ENCODE data around the gene GSX2. TPM values are rescaled to one million over a fixed set of nuclear protein-coding genes. Genes with fewer than 3 reads are reported as not detected.

The GSX2 gene
- total and polyA plus RNA-seq, 2 of the 13 experiments (the other 11 are each of a cell fraction or from before 2014, with no cell fraction given): not detected

DNA sequence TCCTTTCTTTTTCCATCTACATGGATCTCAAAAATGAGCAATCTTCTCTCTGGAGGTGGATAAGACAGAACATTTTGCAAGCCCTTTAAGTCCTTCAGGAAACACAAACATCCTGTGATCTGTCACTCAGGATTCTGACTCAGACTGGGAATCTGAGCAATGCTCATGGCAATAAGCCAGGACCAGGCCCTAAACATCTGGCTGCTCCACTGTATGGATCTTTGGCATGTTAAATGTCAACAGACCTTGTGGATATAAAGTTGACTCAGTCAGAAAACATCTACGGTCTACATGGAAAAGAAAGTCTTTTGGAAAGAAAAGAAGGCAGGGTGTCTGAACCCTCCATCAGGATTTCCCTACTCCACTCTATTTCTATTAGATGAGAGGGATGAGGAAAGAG lies 17.8 kb upstream of the GSX2 start (continued):
- TF ChIP-seq ZNF841 (CRISPR knock-in tag; IDR thresholded peaks at IDR 0.05; ENCODE audit: borderline replicate concordance) (no peak), HDAC1 (CRISPR knock-in tag; IDR thresholded peaks at IDR 0.05) (peak; percentile 68), ZNF468 (CRISPR knock-in tag; IDR thresholded peaks at IDR 0.05) (no peak), ZFP36 (IDR thresholded peaks at IDR 0.05; ENCODE audit: borderline replicate concordance, low read depth, low read length, partially characterized antibody) (no peak), BCL6 (CRISPR knock-in tag; IDR thresholded peaks at IDR 0.05) (peak; percentile 97), FOXP1 (IDR thresholded peaks at IDR 0.05) (no peak), FOXP1 (CRISPR knock-in tag; IDR thresholded peaks at IDR 0.05) (peak; percentile 73), THAP11 (CRISPR knock-in tag; IDR thresholded peaks at IDR 0.05) (peak; percentile 67), ZNF235 (CRISPR knock-in tag; IDR thresholded peaks at IDR 0.05; ENCODE audit: borderline replicate concordance) (no peak), ZNF510 (CRISPR knock-in tag; IDR thresholded peaks at IDR 0.05; ENCODE audit: low read depth) (no peak), ZNF431 (CRISPR knock-in tag; IDR thresholded peaks at IDR 0.05; ENCODE audit: borderline replicate concordance, low read depth) (no peak; the same call in 1 of the 2 replicates), FLYWCH1 (CRISPR knock-in tag; IDR thresholded peaks at IDR 0.05) (no peak), TEAD3 (CRISPR knock-in tag; optimal IDR thresholded peaks at IDR 0.05; ENCODE audit: borderline replicate concordance) (peak; percentile 99), TSC22D2 (CRISPR knock-in tag; IDR thresholded peaks at IDR 0.05; ENCODE audit: borderline replicate concordance) (no peak)
- TF ChIP-seq, protein P1, sequence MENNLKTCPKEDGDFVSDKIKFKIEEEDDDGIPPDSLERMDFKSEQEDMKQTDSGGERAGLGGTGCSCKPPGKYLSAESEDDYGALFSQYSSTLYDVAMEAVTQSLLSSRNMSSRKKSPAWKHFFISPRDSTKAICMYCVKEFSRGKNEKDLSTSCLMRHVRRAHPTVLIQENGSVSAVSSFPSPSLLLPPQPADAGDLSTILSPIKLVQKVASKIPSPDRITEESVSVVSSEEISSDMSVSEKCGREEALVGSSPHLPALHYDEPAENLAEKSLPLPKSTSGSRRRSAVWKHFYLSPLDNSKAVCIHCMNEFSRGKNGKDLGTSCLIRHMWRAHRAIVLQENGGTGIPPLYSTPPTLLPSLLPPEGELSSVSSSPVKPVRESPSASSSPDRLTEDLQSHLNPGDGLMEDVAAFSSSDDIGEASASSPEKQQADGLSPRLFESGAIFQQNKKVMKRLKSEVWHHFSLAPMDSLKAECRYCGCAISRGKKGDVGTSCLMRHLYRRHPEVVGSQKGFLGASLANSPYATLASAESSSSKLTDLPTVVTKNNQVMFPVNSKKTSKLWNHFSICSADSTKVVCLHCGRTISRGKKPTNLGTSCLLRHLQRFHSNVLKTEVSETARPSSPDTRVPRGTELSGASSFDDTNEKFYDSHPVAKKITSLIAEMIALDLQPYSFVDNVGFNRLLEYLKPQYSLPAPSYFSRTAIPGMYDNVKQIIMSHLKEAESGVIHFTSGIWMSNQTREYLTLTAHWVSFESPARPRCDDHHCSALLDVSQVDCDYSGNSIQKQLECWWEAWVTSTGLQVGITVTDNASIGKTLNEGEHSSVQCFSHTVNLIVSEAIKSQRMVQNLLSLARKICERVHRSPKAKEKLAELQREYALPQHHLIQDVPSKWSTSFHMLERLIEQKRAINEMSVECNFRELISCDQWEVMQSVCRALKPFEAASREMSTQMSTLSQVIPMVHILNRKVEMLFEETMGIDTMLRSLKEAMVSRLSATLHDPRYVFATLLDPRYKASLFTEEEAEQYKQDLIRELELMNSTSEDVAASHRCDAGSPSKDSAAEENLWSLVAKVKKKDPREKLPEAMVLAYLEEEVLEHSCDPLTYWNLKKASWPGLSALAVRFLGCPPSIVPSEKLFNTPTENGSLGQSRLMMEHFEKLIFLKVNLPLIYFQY (CRISPR knock-in tag; IDR thresholded peaks at IDR 0.05; ENCODE audit: borderline replicate concordance): no peak
- TF ChIP-seq, protein P2, sequence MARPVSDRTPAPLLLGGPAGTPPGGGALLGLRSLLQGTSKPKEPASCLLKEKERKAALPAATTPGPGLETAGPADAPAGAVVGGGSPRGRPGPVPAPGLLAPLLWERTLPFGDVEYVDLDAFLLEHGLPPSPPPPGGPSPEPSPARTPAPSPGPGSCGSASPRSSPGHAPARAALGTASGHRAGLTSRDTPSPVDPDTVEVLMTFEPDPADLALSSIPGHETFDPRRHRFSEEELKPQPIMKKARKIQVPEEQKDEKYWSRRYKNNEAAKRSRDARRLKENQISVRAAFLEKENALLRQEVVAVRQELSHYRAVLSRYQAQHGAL (CRISPR knock-in tag; IDR thresholded peaks at IDR 0.05; ENCODE audit: not compliant biosample characterization): no peak
- TF ChIP-seq, protein P3, sequence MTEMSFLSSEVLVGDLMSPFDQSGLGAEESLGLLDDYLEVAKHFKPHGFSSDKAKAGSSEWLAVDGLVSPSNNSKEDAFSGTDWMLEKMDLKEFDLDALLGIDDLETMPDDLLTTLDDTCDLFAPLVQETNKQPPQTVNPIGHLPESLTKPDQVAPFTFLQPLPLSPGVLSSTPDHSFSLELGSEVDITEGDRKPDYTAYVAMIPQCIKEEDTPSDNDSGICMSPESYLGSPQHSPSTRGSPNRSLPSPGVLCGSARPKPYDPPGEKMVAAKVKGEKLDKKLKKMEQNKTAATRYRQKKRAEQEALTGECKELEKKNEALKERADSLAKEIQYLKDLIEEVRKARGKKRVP (CRISPR knock-in tag; IDR thresholded peaks at IDR 0.05): peak in 1 of 2 experiments; percentile 46; a peak in 2 of 4 replicates
- TF ChIP-seq, protein P4, sequence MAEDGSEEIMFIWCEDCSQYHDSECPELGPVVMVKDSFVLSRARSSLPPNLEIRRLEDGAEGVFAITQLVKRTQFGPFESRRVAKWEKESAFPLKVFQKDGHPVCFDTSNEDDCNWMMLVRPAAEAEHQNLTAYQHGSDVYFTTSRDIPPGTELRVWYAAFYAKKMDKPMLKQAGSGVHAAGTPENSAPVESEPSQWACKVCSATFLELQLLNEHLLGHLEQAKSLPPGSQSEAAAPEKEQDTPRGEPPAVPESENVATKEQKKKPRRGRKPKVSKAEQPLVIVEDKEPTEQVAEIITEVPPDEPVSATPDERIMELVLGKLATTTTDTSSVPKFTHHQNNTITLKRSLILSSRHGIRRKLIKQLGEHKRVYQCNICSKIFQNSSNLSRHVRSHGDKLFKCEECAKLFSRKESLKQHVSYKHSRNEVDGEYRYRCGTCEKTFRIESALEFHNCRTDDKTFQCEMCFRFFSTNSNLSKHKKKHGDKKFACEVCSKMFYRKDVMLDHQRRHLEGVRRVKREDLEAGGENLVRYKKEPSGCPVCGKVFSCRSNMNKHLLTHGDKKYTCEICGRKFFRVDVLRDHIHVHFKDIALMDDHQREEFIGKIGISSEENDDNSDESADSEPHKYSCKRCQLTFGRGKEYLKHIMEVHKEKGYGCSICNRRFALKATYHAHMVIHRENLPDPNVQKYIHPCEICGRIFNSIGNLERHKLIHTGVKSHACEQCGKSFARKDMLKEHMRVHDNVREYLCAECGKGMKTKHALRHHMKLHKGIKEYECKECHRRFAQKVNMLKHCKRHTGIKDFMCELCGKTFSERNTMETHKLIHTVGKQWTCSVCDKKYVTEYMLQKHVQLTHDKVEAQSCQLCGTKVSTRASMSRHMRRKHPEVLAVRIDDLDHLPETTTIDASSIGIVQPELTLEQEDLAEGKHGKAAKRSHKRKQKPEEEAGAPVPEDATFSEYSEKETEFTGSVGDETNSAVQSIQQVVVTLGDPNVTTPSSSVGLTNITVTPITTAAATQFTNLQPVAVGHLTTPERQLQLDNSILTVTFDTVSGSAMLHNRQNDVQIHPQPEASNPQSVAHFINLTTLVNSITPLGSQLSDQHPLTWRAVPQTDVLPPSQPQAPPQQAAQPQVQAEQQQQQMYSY (CRISPR knock-in tag; IDR thresholded peaks at IDR 0.05): no peak
- TF ChIP-seq, protein P5, sequence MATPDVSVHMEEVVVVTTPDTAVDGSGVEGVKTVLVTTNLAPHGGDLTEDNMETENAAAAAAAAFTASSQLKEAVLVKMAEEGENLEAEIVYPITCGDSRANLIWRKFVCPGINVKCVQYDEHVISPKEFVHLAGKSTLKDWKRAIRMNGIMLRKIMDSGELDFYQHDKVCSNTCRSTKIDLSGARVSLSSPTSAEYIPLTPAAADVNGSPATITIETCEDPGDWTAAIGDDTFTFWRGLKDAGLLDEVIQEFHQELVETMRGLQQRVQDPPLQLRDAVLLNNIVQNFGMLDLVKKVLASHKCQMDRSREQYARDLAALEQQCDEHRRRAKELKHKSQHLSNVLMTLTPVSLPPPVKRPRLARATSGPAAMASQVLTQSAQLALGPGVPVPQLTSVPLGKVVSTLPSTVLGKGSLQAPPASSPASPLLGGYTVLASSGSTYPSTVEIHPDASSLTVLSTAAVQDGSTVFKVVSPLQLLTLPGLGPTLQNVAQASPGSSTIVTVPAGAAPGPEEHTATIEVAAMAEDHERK (CRISPR knock-in tag; IDR thresholded peaks at IDR 0.05; ENCODE audit: low read depth): no peak

Data from HepG2 (cell line).